A673 (cell line): ENCODE measurements around the gene BEND2. TPM values are rescaled to one million over a fixed set of nuclear protein-coding genes. Genes with fewer than 3 reads are reported as not detected.

Experiments
- BruUV-seq: library from RNA; stranded (reverse); fragments of 400-500 nt; replicated peaks from 2 replicates; lab custom pipeline; 2021; lab: Mats Ljungman, UMichigan
- CTCF ChIA-PET: fragments of 300-600 bp; sonication (Branson Sonifier 250); formaldehyde crosslinking; loops from one replicate; lab custom pipeline; 2022; ENCODE audit warnings: antibody characterized with exemption; lab: Charles Lee
- POLR2A ChIA-PET: fragments of 300-600 bp; sonication (Branson Sonifier 250); formaldehyde crosslinking; loops from one replicate; lab custom pipeline; 2022; ENCODE audit warnings: antibody characterized with exemption; ENCODE audit not compliant: low non-redundant PET; lab: Charles Lee
- DNase-seq: peaks from one replicate; pipeline ENCODE4 v3.0.0-alpha.2; 2015; ENCODE audit warnings: low spot score
- H3K27ac ChIP-seq: fragments of 200-600 bp; sonication (generic); 2 replicates; pipeline ENCODE4 v1.5.1; 2016; ENCODE audit warnings: mixed run types, low read depth, mild to moderate bottlenecking, mixed read lengths, antibody characterized with exemption, low read length; ENCODE audit not compliant: poor library complexity, severe bottlenecking
- H3K27me3 ChIP-seq: fragments of 200-600 bp; sonication (generic); replicated peaks from 2 replicates; pipeline ENCODE4 v1.6.1; 2017; ENCODE audit warnings: mixed run types, low read depth, mild to moderate bottlenecking, mixed read lengths, antibody characterized with exemption, low read length; ENCODE audit not compliant: insufficient read depth, poor library complexity
- H3K36me3 ChIP-seq: fragments of 200-600 bp; sonication (generic); 2 replicates; pipeline ENCODE4 v1.6.1; 2016; ENCODE audit warnings: mixed run types, mild to moderate bottlenecking, mixed read lengths, antibody characterized with exemption, low read length; ENCODE audit not compliant: insufficient read depth, poor library complexity, severe bottlenecking
- H3K4me1 ChIP-seq: fragments of 200-600 bp; sonication (generic); 2 replicates; pipeline ENCODE4 v1.6.1; 2017; ENCODE audit warnings: mixed run types, mild to moderate bottlenecking, mixed read lengths, antibody characterized with exemption, low read length; ENCODE audit not compliant: insufficient read depth, poor library complexity, severe bottlenecking
- H3K4me3 ChIP-seq: fragments of 200-600 bp; sonication (generic); 2 replicates; pipeline ENCODE4 v1.5.1; 2016; ENCODE audit warnings: low read depth, mixed run types, mild to moderate bottlenecking, mixed read lengths, low read length; ENCODE audit not compliant: poor library complexity, severe bottlenecking
- H3K9me3 ChIP-seq: fragments of 200-600 bp; sonication (generic); 2 replicates; pipeline ENCODE4 v1.6.1; 2016; ENCODE audit warnings: mixed run types, low read depth, mild to moderate bottlenecking, mixed read lengths, antibody characterized with exemption, low read length; ENCODE audit not compliant: poor library complexity, severe bottlenecking
- EZH2 ChIP-seq: fragments of 200-600 bp; sonication (generic); IDR thresholded peaks from 2 replicates; pipeline ENCODE4 v1.6.1; 2017; ENCODE audit warnings: borderline replicate concordance, low read depth, mild to moderate bottlenecking, mixed read lengths, antibody characterized with exemption, low read length; ENCODE audit not compliant: poor library complexity, severe bottlenecking
- intact Hi-C: fragments of 100-400 bp; cut with micrococcal nuclease; formaldehyde crosslinking; loops from one replicate; pipeline ENCODE4 v1.10.0; 2022; ENCODE audit not compliant: unreplicated experiment
- total RNA-seq: library from RNA; stranded (reverse); gene quantifications from 2 replicates; pipeline ENCODE4 v1.2.3, GENCODE V29; 2021
- TF ChIP-seq, protein P1 (sequence below): fragments of 300-800, 200-600 bp; sonication (generic); conservative IDR thresholded peaks from 2 replicates; pipeline ENCODE4 v1.5.1; 2017; ENCODE audit warnings: low read depth, mild to moderate bottlenecking, antibody characterized with exemption, low read length, moderate library complexity, mixed read lengths

Gene BEND2
- total RNA-seq, 1 experiment from 2014 or later, result not detected

DNA sequence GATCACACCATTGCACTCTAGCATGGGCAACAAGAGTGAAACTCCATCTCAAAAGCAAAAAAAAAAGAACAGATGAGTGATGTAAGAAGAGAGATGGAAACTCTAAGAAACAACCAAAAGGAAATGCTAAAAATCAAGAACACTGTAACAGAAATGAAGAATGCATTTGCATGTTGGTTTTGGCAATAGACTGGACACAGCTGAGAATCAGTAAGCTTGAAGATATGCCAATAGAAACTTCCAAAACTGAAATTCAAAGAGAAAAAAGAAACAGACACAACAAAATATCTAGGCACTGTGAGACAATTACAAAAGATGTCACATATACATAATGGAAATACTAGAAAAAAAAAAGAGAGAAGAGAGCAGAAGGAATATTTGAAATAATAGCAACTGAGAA is 93.7 kb downstream of the BEND2 start:
- BruUV-seq, result no TSS peak
- no peak for DNase-seq

DNA sequence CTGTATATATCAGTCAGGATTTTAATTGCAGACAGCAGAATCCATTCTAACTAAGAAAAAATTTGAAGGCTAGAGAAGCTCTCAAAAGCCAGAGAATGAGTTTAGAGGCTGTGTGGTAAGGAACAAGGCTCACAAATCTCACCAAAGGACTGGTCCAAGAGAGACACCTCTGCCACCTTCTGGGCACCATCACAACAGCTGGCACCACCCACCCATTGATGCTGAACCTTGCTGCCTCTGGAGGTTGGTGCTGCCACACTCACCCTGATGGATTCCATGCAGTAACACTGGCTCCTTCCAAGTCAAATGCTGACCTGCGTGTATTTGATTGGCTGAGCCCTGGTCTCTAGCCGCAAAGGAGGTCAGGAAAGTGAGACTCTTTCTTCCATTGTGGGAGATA is 100.8 kb downstream of the BEND2 start:
- no peak overlapping the region for H3K4me3 ChIP-seq
- no peaks in the 10 kb centered on the region for H3K4me1 ChIP-seq
- no peak for DNase-seq
- no peaks in the 10 kb centered on the region for H3K36me3 ChIP-seq
- ChIA-PET CTCF (no interaction called here), POLR2A (no interaction called here)
- no peak for TF ChIP-seq EZH2
- TF ChIP-seq, protein P1, sequence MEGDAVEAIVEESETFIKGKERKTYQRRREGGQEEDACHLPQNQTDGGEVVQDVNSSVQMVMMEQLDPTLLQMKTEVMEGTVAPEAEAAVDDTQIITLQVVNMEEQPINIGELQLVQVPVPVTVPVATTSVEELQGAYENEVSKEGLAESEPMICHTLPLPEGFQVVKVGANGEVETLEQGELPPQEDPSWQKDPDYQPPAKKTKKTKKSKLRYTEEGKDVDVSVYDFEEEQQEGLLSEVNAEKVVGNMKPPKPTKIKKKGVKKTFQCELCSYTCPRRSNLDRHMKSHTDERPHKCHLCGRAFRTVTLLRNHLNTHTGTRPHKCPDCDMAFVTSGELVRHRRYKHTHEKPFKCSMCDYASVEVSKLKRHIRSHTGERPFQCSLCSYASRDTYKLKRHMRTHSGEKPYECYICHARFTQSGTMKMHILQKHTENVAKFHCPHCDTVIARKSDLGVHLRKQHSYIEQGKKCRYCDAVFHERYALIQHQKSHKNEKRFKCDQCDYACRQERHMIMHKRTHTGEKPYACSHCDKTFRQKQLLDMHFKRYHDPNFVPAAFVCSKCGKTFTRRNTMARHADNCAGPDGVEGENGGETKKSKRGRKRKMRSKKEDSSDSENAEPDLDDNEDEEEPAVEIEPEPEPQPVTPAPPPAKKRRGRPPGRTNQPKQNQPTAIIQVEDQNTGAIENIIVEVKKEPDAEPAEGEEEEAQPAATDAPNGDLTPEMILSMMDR, result 0 out of 2 replicates have a peak, but pooled peaks have one; percentile 16
- intact Hi-C loops, result no loop called here
- BruUV-seq, result no TSS peak
- peaks cover 5% of the 10 kb centered on the region for H3K9me3 ChIP-seq
- no peaks in the 10 kb centered on the region for H3K27me3 ChIP-seq
- H3K27ac ChIP-seq, result no peak overlapping the region

More for the DNA sequence above, 93.7 kb downstream of the BEND2 start:
- H3K9me3 ChIP-seq, result no peaks in the 10 kb centered on the region
- TF ChIP-seq EZH2, result no peak
- TF ChIP-seq, protein P1, result no peak
- H3K27ac ChIP-seq, result no peak overlapping the region
- no peaks in the 10 kb centered on the region for H3K27me3 ChIP-seq
- H3K4me3 ChIP-seq, result no peak overlapping the region
- intact Hi-C loops, result no loop called here
- ChIA-PET POLR2A (no interaction called here), CTCF (no interaction called here)
- H3K4me1 ChIP-seq, result no peaks in the 10 kb centered on the region
- no peaks in the 10 kb centered on the region for H3K36me3 ChIP-seq

Other genes with a start within 250 kb of the BEND2 start
- gene SCML2, start 133.8 kb upstream of the BEND2 start, total RNA-seq, result 13.9 and 14.6 TPM in 2 replicates
- gene CDKL5, start 204.7 kb upstream of the BEND2 start, total RNA-seq, result 7.5 and 9.2 TPM in 2 replicates